Measurements from ENCODE around the gene RNF157.

RNF157 gene

GRCh38 chr17:76123749-76124581 lies 116.3 kb downstream of the RNF157 start:
- FAIRE-seq (no peak), DNase-seq (ENCODE audit: insufficient read length, low spot score) (no peak)
- no peak for TF ChIP-seq CTCF (IDR thresholded peaks at IDR 0.05; ENCODE audit: insufficient read depth, missing control alignments)

- no peak for TF ChIP-seq CTCF (IDR thresholded peaks at IDR 0.05; ENCODE audit: insufficient read depth, missing control alignments)
- FAIRE-seq (no peak), DNase-seq (ENCODE audit: insufficient read length, low spot score) (no peak)
Observed at GRCh38 chr17:76123191-76123499, 117.1 kb downstream of the RNF157 start.

- DNase-seq (ENCODE audit: insufficient read length, low spot score) = no peak
- TF ChIP-seq CTCF (IDR thresholded peaks at IDR 0.05; ENCODE audit: insufficient read depth, missing control alignments) = no peak
- no peak for FAIRE-seq
Observed at GRCh38 chr17:76122431-76123190, 117.7 kb downstream of the RNF157 start.

- no peak for TF ChIP-seq CTCF (IDR thresholded peaks at IDR 0.05; ENCODE audit: insufficient read depth, missing control alignments)
- FAIRE-seq = no peak
Observed at GRCh38 chr17:76121932-76122430, 118.3 kb downstream of the RNF157 start.

GRCh38 chr17:76120658-76121008 lies 119.7 kb downstream of the RNF157 start:
- FAIRE-seq (no peak), DNase-seq (ENCODE audit: insufficient read length, low spot score) (no peak)
- TF ChIP-seq CTCF (IDR thresholded peaks at IDR 0.05; ENCODE audit: insufficient read depth, missing control alignments) = no peak

More at GRCh38 chr17:76121932-76122430, 118.3 kb downstream of the RNF157 start:
- DNase-seq (ENCODE audit: insufficient read length, low spot score) = no peak

GRCh38 chr17:76119409-76120371 lies 120.6 kb downstream of the RNF157 start:
- TF ChIP-seq CTCF (IDR thresholded peaks at IDR 0.05; ENCODE audit: insufficient read depth, missing control alignments) = no peak
- DNase-seq (ENCODE audit: insufficient read length, low spot score) (no peak), FAIRE-seq (no peak)
